Nephron progenitor cell (in vitro differentiated cells): Measurements from ENCODE around the gene ADI1.

ENCODE experiments used
- DNase-seq: peaks from one replicate; pipeline ENCODE4 v3.0.0; 2021
- H3K27ac Mint-ChIP-seq: 2 replicates; pipeline ENCODE4 v1.8.0; 2021; ENCODE audit warnings: mild to moderate bottlenecking, moderate library complexity, mixed read lengths
- H3K27me3 Mint-ChIP-seq: 2 replicates; pipeline ENCODE4 v1.8.0; 2021; ENCODE audit warnings: mild to moderate bottlenecking, low read depth, mixed read lengths; ENCODE audit not compliant: poor library complexity
- H3K36me3 Mint-ChIP-seq: 2 replicates; pipeline ENCODE4 v1.8.0; 2021; ENCODE audit warnings: low read depth, mixed read lengths
- H3K4me1 Mint-ChIP-seq: 2 replicates; pipeline ENCODE4 v1.8.0; 2021; ENCODE audit warnings: mixed read lengths
- H3K4me3 Mint-ChIP-seq: 2 replicates; pipeline ENCODE4 v1.8.0; 2021; ENCODE audit warnings: mild to moderate bottlenecking, moderate library complexity, mixed read lengths
- H3K9me3 Mint-ChIP-seq: 2 replicates; pipeline ENCODE4 v1.8.0; 2021; ENCODE audit warnings: mild to moderate bottlenecking, moderate library complexity, mixed read lengths
- TF ChIP-seq, protein P1 (sequence below): fragments of 200-600 bp; sonication (generic); IDR thresholded peaks from 2 replicates; pipeline ENCODE4 v1.5.0; 2021; ENCODE audit warnings: antibody characterized with exemption

The ADI1 gene

DNA sequence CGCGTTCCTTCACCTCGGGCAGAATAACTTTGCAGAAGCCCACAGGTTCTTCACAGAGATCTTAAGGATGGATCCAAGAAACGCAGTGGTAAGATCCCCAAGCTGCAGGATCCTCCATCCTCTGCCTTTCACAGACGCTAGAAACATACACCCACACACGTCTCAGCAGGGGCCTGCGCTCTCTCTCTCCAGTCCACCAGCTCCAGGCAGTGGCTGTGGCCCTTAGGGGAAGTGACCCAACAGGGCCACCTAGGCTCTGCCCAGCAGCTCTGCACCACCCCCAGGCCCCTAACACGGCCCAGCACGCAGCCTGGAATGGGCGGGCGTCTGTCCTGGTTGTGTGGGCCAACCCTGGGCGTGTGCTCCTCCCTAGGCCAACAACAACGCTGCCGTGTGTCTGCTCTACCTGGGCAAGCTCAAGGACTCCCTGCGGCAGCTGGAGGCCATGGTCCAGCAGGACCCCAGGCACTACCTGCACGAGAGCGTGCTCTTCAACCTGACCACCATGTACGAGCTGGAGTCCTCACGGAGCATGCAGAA is 40.4 kb downstream of the ADI1 start:
- H3K27me3 Mint-ChIP-seq, result no peaks in the 10 kb centered on the region
- H3K4me3 Mint-ChIP-seq, result no peak overlapping the region
- no peak for DNase-seq
- H3K36me3 Mint-ChIP-seq, result peaks cover 53% of the 10 kb centered on the region
- no peak overlapping the region for H3K27ac Mint-ChIP-seq
- TF ChIP-seq, protein P1, sequence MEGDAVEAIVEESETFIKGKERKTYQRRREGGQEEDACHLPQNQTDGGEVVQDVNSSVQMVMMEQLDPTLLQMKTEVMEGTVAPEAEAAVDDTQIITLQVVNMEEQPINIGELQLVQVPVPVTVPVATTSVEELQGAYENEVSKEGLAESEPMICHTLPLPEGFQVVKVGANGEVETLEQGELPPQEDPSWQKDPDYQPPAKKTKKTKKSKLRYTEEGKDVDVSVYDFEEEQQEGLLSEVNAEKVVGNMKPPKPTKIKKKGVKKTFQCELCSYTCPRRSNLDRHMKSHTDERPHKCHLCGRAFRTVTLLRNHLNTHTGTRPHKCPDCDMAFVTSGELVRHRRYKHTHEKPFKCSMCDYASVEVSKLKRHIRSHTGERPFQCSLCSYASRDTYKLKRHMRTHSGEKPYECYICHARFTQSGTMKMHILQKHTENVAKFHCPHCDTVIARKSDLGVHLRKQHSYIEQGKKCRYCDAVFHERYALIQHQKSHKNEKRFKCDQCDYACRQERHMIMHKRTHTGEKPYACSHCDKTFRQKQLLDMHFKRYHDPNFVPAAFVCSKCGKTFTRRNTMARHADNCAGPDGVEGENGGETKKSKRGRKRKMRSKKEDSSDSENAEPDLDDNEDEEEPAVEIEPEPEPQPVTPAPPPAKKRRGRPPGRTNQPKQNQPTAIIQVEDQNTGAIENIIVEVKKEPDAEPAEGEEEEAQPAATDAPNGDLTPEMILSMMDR, result no peak
- H3K4me1 Mint-ChIP-seq, result peaks cover 26% of the 10 kb centered on the region
- H3K9me3 Mint-ChIP-seq, result no peaks in the 10 kb centered on the region

DNA sequence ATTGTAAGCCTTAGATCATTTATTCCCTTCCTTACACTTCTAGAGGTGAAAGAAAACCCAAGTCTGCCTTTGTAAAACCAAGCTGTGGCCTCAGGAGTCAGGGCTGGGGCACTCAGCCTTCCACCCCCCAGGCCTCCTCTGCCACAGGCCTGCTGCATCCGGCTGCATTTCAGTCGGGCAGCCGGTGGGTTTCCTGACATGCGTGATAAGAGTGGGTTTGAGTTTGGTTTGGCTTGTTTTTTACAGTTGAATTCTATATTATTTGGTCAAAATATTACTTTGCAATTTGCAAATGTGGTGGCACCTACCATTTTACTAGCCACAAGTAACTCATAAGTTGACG is 42.4 kb downstream of the ADI1 start:
- no peak for DNase-seq
- Mint-ChIP-seq H3K27ac (peak overlapping the region; percentile 98), H3K4me1 (peaks cover 40% of the 10 kb centered on the region), H3K4me3 (no peak overlapping the region), H3K9me3 (no peaks in the 10 kb centered on the region), H3K27me3 (peaks cover 2% of the 10 kb centered on the region), H3K36me3 (peaks cover 54% of the 10 kb centered on the region)
- TF ChIP-seq, protein P1, result no peak

DNA sequence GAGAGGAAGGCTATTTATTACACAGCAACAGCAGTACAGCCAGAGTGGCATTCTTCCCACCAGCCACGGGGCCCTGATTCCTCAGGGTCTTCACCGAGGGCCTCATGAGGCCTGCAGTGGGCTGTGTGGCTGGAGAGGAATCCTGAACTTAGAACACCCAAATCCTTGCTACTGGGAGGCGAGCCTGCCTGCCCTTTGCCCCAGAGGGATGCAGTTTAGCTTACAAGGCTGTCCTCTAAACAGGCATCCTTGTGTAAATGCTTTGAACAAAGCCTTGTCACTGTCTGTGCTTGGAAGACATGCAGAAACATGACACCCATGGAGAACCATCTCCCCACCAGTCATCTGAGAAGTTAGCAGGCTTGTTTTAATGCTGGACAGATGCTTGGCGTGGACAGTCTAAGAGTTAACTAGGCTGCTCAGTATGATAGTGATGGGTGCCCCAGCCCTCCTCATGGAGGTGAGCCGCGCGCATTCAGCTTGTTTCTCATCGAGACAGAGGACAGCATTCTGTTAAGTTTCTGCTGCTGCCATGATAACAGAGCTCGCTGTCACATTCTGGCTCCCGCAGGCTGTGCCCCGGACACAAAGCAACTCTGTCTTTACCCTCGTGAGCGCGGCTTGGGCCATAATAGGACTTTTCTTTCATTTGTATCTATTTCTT is 42.9 kb downstream of the ADI1 start:
- H3K36me3 Mint-ChIP-seq, result peaks cover 56% of the 10 kb centered on the region
- H3K4me1 Mint-ChIP-seq, result peaks cover 43% of the 10 kb centered on the region
- peak overlapping the region; percentile 53 for H3K4me3 Mint-ChIP-seq
- DNase-seq, result no peak
- H3K27ac Mint-ChIP-seq, result peak overlapping the region; percentile 98
- no peaks in the 10 kb centered on the region for H3K9me3 Mint-ChIP-seq
- peaks cover 2% of the 10 kb centered on the region for H3K27me3 Mint-ChIP-seq
- TF ChIP-seq, protein P1, result no peak

DNA sequence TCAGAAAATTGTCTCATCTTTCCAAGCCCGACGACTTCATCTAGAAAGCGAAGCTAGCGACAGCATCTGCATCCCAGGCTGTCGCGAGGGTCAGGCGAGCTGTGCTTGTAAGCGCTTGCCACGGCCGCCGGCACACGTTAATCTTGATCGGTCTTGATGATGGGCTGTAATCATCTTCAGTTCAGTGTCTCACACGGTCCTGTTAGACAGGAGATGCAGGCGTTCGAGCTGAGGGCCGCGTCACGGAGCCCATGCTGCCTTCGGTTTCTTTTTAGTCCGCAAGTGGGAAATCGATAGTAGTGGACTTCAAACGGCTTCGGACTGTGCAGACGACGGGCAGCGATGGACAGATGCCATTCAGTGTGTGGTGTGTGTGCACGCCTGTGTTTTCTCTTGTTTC is 43.6 kb downstream of the ADI1 start:
- Mint-ChIP-seq H3K4me1 (peaks cover 43% of the 10 kb centered on the region), H3K27me3 (peaks cover 2% of the 10 kb centered on the region), H3K4me3 (no peak overlapping the region), H3K9me3 (no peaks in the 10 kb centered on the region), H3K36me3 (peaks cover 56% of the 10 kb centered on the region), H3K27ac (peak overlapping the region; percentile 98)
- DNase-seq, result no peak
- TF ChIP-seq, protein P1, result no peak

DNA sequence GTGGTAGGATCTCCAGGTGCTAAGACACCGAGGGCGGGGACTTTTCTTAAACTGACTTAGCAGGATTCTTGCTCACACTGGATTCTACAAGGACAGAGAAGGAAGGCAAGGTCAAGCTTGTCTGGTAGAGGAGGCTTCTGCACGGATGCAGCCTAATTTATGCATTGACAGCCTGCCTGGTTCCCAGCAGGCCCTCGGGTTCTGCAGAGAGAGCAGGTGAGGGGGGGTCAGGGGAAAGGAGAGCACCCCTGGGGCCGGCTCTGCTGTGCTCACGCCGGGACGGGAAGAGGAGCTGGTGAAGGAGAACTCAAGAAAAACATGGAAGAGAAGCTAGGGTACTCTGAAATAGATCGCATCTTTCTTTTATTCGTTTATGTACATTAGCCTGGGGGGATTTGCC is 46.4 kb downstream of the ADI1 start:
- DNase-seq, result no peak
- TF ChIP-seq, protein P1, result no peak
- Mint-ChIP-seq H3K4me1 (peaks cover 37% of the 10 kb centered on the region), H3K27me3 (peaks cover 5% of the 10 kb centered on the region), H3K27ac (peak overlapping the region; percentile 52), H3K4me3 (no peak overlapping the region), H3K36me3 (peaks cover 47% of the 10 kb centered on the region), H3K9me3 (no peaks in the 10 kb centered on the region)

DNA sequence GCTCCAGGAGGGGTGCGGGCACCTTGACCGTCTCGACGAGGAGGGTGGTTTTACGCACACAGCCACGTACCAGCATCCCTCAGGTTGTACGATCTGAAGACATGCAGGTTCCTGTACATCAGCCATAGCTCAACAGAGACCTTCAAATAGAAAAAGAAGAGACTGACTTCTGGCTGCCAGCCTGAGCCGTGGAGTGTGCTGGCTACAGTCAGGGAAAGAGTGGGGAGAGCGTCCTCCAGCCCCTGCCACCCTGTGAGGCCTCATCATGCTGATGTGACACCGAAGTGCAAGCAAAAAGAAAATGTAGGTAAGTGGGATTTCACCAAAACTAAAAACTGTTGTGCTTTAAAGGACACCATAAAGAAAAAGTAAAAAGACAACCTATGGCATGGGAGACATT is 47.0 kb downstream of the ADI1 start:
- no peaks in the 10 kb centered on the region for H3K9me3 Mint-ChIP-seq
- peaks cover 47% of the 10 kb centered on the region for H3K36me3 Mint-ChIP-seq
- TF ChIP-seq, protein P1, result no peak
- peak overlapping the region; percentile 52 for H3K27ac Mint-ChIP-seq
- DNase-seq, result no peak
- peaks cover 35% of the 10 kb centered on the region for H3K4me1 Mint-ChIP-seq
- no peak overlapping the region for H3K4me3 Mint-ChIP-seq
- peaks cover 5% of the 10 kb centered on the region for H3K27me3 Mint-ChIP-seq
